ENCODE measurements around the gene ARHGDIA.

The ARHGDIA gene

DNA sequence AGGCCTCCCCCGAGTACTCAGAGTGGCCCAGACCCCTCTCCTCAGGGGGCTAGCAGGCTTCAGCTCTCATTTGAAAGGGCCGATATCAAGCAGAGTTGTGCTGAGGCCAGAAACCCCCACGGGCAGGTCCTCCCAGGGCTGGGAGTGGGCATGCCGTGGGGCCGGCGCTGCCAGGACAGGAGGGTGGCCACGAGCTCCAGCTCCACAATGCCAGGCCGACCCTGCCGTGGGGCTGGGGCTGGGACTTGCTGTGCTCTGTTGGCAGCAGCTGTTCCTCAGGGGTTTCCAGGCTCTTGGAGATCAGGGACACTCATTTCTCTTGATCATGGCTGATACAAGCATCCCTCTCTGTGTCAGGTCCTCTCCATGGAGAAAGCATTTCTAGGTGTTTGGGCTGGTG is 27.7 kb upstream of the ARHGDIA start:
- Histone ChIP-seq H3K36me3 (ENCODE audit: insufficient read depth, low read length) (peaks cover 13% of the 10 kb centered on the region; the same call in 1 of the 2 replicates), H3K4me3 (ENCODE audit: low read depth, low read length) (peak overlapping the region; percentile 34; the same call in 1 of the 2 replicates), H3K4me1 (ENCODE audit: control insufficient read depth, insufficient read depth, low read length, unreplicated experiment) (peaks cover 20% of the 10 kb centered on the region), H3K27me3 (ENCODE audit: insufficient read depth, low read length) (no peaks in the 10 kb centered on the region), H3K27ac (ENCODE audit: low read depth, low read length) (peak overlapping the region; percentile 91), H2AFZ (ENCODE audit: low read length, unreplicated experiment) (no peak overlapping the region), H3K79me2 (ENCODE audit: control insufficient read depth, insufficient read depth, low read length, unreplicated experiment) (peaks cover 4% of the 10 kb centered on the region)

DNA sequence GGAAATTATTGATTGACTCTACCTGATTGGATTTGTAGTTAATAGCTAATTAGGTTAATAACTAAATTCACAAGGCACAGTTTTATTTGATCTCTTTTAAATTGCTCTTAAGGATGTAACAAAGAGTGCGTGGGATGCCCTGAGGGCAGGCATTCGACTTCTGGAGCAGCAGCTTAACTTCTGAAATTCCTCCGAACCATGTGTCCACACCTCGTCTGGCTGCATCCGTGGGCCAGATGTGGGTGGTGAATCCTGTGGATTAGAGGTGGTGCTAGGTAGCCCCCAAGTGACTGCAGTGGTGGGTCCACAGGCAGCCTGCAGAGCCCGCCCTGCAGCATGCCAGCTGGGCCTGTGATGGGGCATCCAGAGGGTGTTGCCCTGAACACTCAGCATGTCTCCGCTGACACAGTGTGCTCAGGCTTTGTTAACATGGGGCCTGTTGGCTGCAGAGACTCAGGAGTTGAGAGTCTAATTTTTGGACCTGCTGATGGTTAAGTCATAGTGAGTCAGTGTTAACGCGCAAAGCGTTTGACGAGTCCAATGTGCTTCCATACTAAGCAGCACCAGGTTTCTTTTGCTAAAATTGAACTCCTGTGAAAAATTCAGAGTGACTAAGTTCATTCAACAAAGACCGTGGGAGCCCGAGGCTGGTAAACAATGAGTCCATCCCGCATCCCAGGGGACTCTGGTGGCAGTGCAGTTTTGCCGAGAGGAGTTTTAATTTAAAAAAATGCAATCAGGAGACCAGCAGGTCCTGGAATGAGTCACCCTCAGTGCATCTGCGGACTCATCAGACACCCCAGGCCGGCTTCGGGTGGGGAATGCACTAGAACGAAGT is 27.1 kb upstream of the ARHGDIA start:
- H3K27ac ChIP-seq (ENCODE audit: low read depth, low read length): peak overlapping the region; percentile 91
- peaks cover 4% of the 10 kb centered on the region for H3K79me2 ChIP-seq (ENCODE audit: control insufficient read depth, insufficient read depth, low read length, unreplicated experiment)
- H3K36me3 ChIP-seq (ENCODE audit: insufficient read depth, low read length): peaks cover 13% of the 10 kb centered on the region; the same call in 1 of the 2 replicates

DNA sequence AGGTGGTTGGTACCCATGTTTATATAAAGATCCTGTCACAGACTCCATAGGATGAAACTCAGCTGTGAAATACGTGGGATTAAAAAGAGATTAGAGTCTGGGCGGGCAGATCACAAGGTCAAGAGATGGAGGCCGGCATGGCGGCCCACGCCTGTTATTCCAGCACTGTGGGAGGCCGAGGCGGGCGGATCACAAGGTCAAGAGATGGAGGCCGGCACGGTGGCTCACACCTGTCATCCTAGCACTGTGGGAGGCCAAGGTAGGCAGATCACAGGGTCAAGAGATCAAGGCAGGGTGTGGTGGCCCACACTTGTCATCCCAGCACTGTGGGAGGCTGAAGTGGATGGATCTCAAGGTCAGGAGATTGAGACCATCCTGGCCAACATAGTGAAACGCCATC is 24.3 kb upstream of the ARHGDIA start:
- Histone ChIP-seq H3K4me1 (ENCODE audit: control insufficient read depth, insufficient read depth, low read length, unreplicated experiment) (peaks cover 26% of the 10 kb centered on the region), H3K27me3 (ENCODE audit: insufficient read depth, low read length) (no peaks in the 10 kb centered on the region), H3K36me3 (ENCODE audit: insufficient read depth, low read length) (peaks cover 9% of the 10 kb centered on the region; the same call in 1 of the 2 replicates), H3K27ac (ENCODE audit: low read depth, low read length) (no peak overlapping the region), H2AFZ (ENCODE audit: low read length, unreplicated experiment) (no peak overlapping the region), H3K79me2 (ENCODE audit: control insufficient read depth, insufficient read depth, low read length, unreplicated experiment) (peaks cover 22% of the 10 kb centered on the region), H3K4me3 (ENCODE audit: low read depth, low read length) (no peak overlapping the region)

More for the DNA sequence above, 27.1 kb upstream of the ARHGDIA start:
- H3K4me1 ChIP-seq (ENCODE audit: control insufficient read depth, insufficient read depth, low read length, unreplicated experiment): peaks cover 20% of the 10 kb centered on the region
- no peak overlapping the region for H2AFZ ChIP-seq (ENCODE audit: low read length, unreplicated experiment)
- no peaks in the 10 kb centered on the region for H3K27me3 ChIP-seq (ENCODE audit: insufficient read depth, low read length)
- peak overlapping the region; percentile 34; the same call in 1 of the 2 replicates for H3K4me3 ChIP-seq (ENCODE audit: low read depth, low read length)

DNA sequence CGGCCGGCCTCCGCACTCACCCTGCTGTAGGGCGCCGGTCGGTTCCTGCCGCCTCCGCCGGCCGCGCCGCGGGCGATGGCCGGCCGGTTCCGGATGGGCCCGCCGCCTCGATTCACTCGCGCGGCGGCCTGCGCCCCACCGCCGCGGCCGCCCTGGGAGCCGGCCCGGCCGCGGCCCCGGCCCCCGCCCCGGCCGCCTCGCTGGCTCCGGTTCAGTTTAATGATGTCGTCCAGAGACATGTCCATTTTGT is 20.1 kb upstream of the ARHGDIA start:
- Histone ChIP-seq H3K27ac (ENCODE audit: low read depth, low read length) (peak overlapping the region; percentile 78), H3K79me2 (ENCODE audit: control insufficient read depth, insufficient read depth, low read length, unreplicated experiment) (peaks cover 52% of the 10 kb centered on the region), H2AFZ (ENCODE audit: low read length, unreplicated experiment) (no peak overlapping the region), H3K4me1 (ENCODE audit: control insufficient read depth, insufficient read depth, low read length, unreplicated experiment) (peaks cover 18% of the 10 kb centered on the region), H3K4me3 (ENCODE audit: low read depth, low read length) (peak overlapping the region; percentile 99), H3K27me3 (ENCODE audit: insufficient read depth, low read length) (no peaks in the 10 kb centered on the region), H3K36me3 (ENCODE audit: insufficient read depth, low read length) (peaks cover 31% of the 10 kb centered on the region; the same call in 1 of the 2 replicates)

DNA sequence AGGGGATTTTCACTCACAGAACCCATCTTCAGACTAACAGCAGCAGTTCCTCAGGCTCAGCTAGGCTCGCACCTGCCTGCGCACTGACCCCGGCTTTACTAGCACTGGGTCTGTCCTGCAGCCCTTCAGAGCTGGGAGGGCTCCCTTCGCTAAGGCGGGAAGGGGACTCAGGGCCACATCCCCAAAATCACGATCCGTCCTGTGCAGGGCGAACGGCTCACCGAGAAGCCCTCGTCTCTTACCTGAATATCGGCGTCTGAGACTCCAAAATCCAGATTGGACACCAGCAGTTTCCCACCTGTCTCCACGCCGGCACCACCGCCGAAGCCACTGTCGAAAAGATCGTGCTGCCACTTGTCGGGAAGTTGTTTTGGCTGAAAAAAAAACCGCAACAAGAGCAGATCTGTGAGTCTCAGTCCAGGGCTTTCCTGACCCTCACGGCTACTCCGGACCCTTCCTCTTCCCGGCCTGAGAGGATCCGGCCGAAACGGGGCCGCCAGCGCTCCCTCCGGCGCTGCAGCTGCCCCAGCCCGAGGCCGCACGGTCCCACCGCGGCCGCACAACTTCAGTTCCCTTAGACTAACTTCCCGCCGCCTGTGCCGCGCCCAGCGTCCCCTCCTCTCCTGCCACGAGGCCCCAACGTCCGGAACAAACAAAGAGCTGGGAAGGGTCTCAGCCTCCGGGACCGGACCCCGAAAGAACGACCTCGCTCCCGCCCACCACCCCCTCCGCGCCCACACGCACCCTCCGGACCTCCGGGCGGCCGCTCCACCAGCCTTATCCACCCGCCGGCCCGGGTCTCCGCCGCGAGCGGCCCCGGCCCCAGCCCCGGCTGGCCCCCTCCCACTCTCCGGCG is 19.5 kb upstream of the ARHGDIA start:
- Histone ChIP-seq H3K36me3 (ENCODE audit: insufficient read depth, low read length) (peaks cover 31% of the 10 kb centered on the region; the same call in 1 of the 2 replicates), H2AFZ (ENCODE audit: low read length, unreplicated experiment) (peak overlapping the region; percentile 32), H3K4me1 (ENCODE audit: control insufficient read depth, insufficient read depth, low read length, unreplicated experiment) (peaks cover 22% of the 10 kb centered on the region), H3K4me3 (ENCODE audit: low read depth, low read length) (peak overlapping the region; percentile 99), H3K79me2 (ENCODE audit: control insufficient read depth, insufficient read depth, low read length, unreplicated experiment) (peaks cover 54% of the 10 kb centered on the region), H3K27me3 (ENCODE audit: insufficient read depth, low read length) (no peaks in the 10 kb centered on the region), H3K27ac (ENCODE audit: low read depth, low read length) (peak overlapping the region; percentile 78)

DNA sequence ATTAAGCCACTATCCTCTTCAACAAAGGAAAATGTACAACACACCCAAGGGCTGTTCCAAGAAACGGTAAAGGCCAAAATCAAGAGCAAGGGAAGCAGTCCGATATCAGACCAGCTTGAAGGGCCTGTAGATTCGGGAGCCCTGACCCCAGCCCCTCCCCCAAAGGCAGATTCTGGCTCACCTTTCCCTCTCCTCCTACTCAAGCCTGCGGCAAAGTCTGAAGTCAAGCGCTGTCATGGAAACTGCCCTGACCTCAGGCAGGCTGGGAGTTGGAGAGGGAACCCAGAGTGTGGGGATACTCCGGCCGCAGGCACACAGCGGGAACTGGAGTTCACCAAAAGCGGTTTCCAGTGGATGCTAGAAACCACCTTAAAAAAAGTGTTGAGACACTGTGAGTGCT is 18.5 kb upstream of the ARHGDIA start:
- peaks cover 58% of the 10 kb centered on the region for H3K79me2 ChIP-seq (ENCODE audit: control insufficient read depth, insufficient read depth, low read length, unreplicated experiment)
- peak overlapping the region; percentile 78; the same call in 1 of the 2 replicates for H3K27ac ChIP-seq (ENCODE audit: low read depth, low read length)
- H3K27me3 ChIP-seq (ENCODE audit: insufficient read depth, low read length): no peaks in the 10 kb centered on the region
- H3K36me3 ChIP-seq (ENCODE audit: insufficient read depth, low read length): peaks cover 25% of the 10 kb centered on the region; the same call in 1 of the 2 replicates
- no peak overlapping the region for H2AFZ ChIP-seq (ENCODE audit: low read length, unreplicated experiment)
- peaks cover 29% of the 10 kb centered on the region for H3K4me1 ChIP-seq (ENCODE audit: control insufficient read depth, insufficient read depth, low read length, unreplicated experiment)
- H3K4me3 ChIP-seq (ENCODE audit: low read depth, low read length): peak overlapping the region; percentile 99

DNA sequence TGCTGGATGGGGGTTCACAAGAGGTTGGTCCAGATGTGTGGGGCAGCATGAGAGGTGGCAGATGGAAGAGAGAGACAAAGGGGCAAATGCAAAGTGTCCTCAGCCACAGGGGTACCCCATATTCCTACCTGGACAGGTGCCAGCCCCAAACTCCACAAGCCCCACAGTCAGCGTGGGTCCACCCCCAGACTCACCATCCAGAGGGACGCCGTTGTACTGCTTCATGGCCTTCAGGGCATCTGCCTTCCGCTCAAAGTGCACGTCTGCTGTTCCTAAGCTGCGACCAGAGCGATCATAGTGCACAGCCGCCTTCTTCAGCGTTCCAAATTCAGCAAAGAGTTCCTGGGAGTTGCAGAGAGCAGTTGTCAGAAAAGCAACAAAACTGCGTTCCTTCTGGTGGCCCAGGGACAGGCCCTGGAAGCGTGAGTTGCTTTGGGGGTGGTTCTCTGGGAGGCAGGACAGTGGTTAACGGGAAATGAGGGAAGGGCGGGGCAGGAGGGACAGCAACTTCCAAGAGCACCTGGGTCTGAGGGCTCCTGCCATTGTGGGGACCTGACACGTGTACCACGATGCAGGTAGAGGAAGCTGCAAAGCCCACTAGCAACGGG is 18.0 kb upstream of the ARHGDIA start:
- H3K79me2 ChIP-seq (ENCODE audit: control insufficient read depth, insufficient read depth, low read length, unreplicated experiment): peaks cover 54% of the 10 kb centered on the region
- H2AFZ ChIP-seq (ENCODE audit: low read length, unreplicated experiment): no peak overlapping the region
- peaks cover 22% of the 10 kb centered on the region; the same call in 1 of the 2 replicates for H3K36me3 ChIP-seq (ENCODE audit: insufficient read depth, low read length)
- peak overlapping the region; percentile 99; the same call in 1 of the 2 replicates for H3K4me3 ChIP-seq (ENCODE audit: low read depth, low read length)
- peaks cover 34% of the 10 kb centered on the region for H3K4me1 ChIP-seq (ENCODE audit: control insufficient read depth, insufficient read depth, low read length, unreplicated experiment)
- H3K27ac ChIP-seq (ENCODE audit: low read depth, low read length): no peak overlapping the region
- H3K27me3 ChIP-seq (ENCODE audit: insufficient read depth, low read length): no peaks in the 10 kb centered on the region

DNA sequence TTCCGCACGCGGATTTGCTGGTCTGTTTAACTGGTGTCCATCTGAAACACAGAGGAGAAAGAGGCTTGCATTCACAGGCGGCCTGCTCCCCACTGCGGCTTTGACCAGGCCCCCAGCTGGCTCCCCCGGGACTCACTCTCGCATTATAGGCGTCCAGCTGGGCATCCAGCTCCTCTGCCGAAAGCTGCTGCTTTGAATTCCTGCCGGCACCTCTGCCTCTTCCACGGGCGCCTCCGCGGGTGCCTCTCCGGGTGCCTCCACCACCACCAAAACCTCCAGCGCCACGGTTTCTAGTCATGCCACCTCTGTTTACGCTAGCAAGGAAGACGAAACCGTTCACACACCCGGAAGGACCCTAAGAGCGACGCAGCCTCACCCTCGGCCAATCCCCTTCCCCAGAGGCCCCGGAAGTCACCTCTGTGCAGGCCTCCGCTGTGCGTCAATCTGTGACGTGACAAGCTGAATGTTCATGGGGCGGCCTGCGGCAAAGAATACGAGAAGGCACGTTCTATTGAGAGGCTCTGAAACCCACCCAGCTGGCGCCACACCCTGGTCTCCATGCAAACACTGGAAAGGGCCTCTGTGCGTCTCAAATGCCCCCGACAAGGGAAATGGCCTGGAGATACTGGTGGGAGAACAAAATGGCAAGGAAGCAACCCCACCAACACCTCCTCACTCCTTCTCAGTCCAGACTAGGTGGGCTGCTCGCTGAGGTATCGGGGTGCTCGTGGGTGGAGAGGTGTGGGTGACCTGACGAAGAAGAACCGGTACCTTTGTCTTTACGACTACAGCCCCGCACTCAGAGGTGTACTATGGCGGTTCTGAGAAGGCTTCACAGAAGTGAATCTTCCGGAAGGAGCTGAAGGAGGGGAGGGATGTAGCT is 17.2 kb upstream of the ARHGDIA start:
- H3K4me3 ChIP-seq (ENCODE audit: low read depth, low read length): no peak overlapping the region
- peaks cover 54% of the 10 kb centered on the region for H3K79me2 ChIP-seq (ENCODE audit: control insufficient read depth, insufficient read depth, low read length, unreplicated experiment)
- H3K36me3 ChIP-seq (ENCODE audit: insufficient read depth, low read length): peaks cover 22% of the 10 kb centered on the region; the same call in 1 of the 2 replicates
- H3K27ac ChIP-seq (ENCODE audit: low read depth, low read length): no peak overlapping the region
- H2AFZ ChIP-seq (ENCODE audit: low read length, unreplicated experiment): no peak overlapping the region
- H3K27me3 ChIP-seq (ENCODE audit: insufficient read depth, low read length): no peaks in the 10 kb centered on the region
- H3K4me1 ChIP-seq (ENCODE audit: control insufficient read depth, insufficient read depth, low read length, unreplicated experiment): peaks cover 34% of the 10 kb centered on the region

DNA sequence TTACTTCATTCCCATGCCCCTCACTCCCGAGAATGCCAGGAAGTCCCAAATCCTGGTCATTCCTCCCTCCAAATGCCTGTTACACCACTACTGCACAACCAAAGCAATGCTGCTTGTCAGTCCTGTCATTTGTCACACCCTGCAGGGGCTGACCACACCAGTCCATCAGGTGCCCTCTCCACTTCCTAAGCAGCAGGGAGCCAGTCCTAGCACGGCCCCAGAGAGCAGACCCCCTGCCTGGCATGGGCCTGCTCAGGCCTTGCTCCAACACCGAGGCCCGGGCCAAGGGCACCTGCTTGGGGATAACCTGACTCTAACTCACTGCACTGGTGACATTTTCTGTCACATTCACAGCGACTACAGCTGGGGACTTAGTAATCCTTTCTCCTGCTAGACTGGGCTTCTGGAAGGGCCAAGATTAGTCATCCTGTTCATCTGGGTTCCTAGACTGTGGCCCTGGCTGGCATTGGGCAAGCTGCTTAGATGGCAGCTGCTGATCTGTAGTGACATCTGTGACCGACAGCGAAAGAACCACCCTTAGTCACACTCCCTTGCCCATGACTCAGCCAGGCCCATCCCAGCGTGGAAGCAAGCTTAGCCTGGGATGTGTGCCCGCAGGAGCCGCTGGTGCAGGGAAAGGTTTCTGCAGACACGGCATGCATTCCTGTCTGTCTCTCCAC is 14.9 kb upstream of the ARHGDIA start:
- Histone ChIP-seq H3K36me3 (ENCODE audit: insufficient read depth, low read length) (peaks cover 22% of the 10 kb centered on the region; the same call in 1 of the 2 replicates), H3K79me2 (ENCODE audit: control insufficient read depth, insufficient read depth, low read length, unreplicated experiment) (peaks cover 47% of the 10 kb centered on the region), H3K27ac (ENCODE audit: low read depth, low read length) (no peak overlapping the region; the same call in 1 of the 2 replicates)

More for the DNA sequence above, 14.9 kb upstream of the ARHGDIA start:
- no peaks in the 10 kb centered on the region for H3K27me3 ChIP-seq (ENCODE audit: insufficient read depth, low read length)
- H3K4me3 ChIP-seq (ENCODE audit: low read depth, low read length): no peak overlapping the region
- H3K4me1 ChIP-seq (ENCODE audit: control insufficient read depth, insufficient read depth, low read length, unreplicated experiment): peaks cover 30% of the 10 kb centered on the region
- H2AFZ ChIP-seq (ENCODE audit: low read length, unreplicated experiment): no peak overlapping the region
